Uterus (tissue), 4 donors: ENCODE measurements around the gene KCNK1. TPM values are rescaled to one million over a fixed set of nuclear protein-coding genes. Genes with fewer than 3 reads are reported as not detected.

Experiments used
- DNase-seq, 2 donors: peaks; one replicate each; pipeline ENCODE4 v3.0.0-alpha.2; 2019 to 2020
- H3K27ac ChIP-seq, 2 donors: fragments of 200-600 bp; sonication (generic); 1 replicate in 1 of 2; 2 replicates in 1 of 2; pipeline ENCODE4 v1.5.1; 2016 to 2018
- H3K27me3 ChIP-seq, 2 donors: fragments of 200-600 bp; sonication (generic); one replicate each; pipeline ENCODE4 v1.5.1; 2018 to 2019; ENCODE audit warnings: control low read depth in 1 of 2
- H3K36me3 ChIP-seq, 2 donors: fragments of 200-600 bp; sonication (generic); one replicate each; pipeline ENCODE4 v1.5.1; 2019; ENCODE audit warnings: control low read depth in 1 of 2
- H3K4me1 ChIP-seq, 2 donors: fragments of 200-600 bp; sonication (generic); one replicate each; pipeline ENCODE4 v1.5.1; 2018 to 2019; ENCODE audit warnings: control low read depth in 1 of 2
- H3K4me3 ChIP-seq, 2 donors: fragments of 200-600 bp; sonication (generic); 1 replicate in 1 of 2; 2 replicates in 1 of 2; pipeline ENCODE4 v1.5.1; 2018 to 2019; ENCODE audit warnings: mild to moderate bottlenecking in 1 of 2
- H3K9me3 ChIP-seq, 2 donors: fragments of 200-600 bp; sonication (generic); one replicate each; pipeline ENCODE4 v1.5.1; 2019; ENCODE audit warnings: control low read depth in 1 of 2
- CTCF ChIP-seq, 4 experiments: fragments of 200-600 bp in 2 of 4; fragments of 450-650 bp in 2 of 4; sonication (generic) in 2 of 4; IDR thresholded peaks; one replicate each; pipeline ENCODE4 v1.5.1; 2016 to 2019; ENCODE audit warnings: antibody characterized with exemption in 4 of 4, mild to moderate bottlenecking in 2 of 4, moderate library complexity in 1 of 4
- POLR2A ChIP-seq, 2 donors: fragments of 450-650 bp; IDR thresholded peaks; one replicate each; pipeline ENCODE4 v1.6.1; 2016; ENCODE audit warnings: antibody characterized with exemption in 2 of 2, mild to moderate bottlenecking in 1 of 2, moderate library complexity in 1 of 2
- intact Hi-C: fragments of 100-400 bp; cut with DNase I; formaldehyde crosslinking; loops from one replicate; pipeline ENCODE4 v1.15.1; 2023; ENCODE audit warnings: low total_unique reads
- total RNA-seq, 4 donors: library from RNA; depleted of rRNA in 3 of 4; stranded (reverse); fragments of >200 nt in 3 of 4; gene quantifications; one replicate each; pipeline versions ENCODE4 v1.1.0 to v1.2.4, GENCODE V29; 2014 to 2023
- donor health status: DM: yes; HTN: yes; CAD: no.

KCNK1 gene
- total RNA-seq, 4 donors from 2014 or later = 1.0 to 17.1 (median 7.9) TPM

GRCh38 chr1:233584931-233585330 lies 29.0 kb upstream of the KCNK1 start:
- no peak for DNase-seq
- TF ChIP-seq POLR2A (IDR thresholded peaks at IDR 0.05) (no peak), CTCF (IDR thresholded peaks at IDR 0.05) (no peak)

DNA sequence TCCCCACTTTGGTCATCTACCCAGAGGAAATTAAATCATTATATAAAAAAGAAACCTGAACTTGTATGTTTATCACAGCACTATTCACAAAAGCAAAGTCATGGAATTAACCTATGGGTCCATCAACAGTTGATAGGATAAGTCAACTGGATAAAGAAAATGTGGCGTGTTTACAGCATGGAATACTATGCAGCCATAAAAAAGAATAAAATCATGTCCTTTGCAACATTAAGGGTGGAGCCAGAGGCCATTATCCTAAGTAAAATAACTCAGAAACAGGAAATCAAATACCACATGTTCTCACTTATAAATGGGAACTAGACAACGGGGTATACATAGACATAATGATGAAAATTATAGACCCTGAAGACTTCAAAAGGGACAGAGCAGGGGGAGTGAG lies 27.6 kb upstream of the KCNK1 start:
- Histone ChIP-seq H3K27ac (no peak overlapping the region), H3K4me1 (no peaks in the 10 kb centered on the region), H3K27me3 (no peaks in the 10 kb centered on the region), H3K4me3 (no peak overlapping the region), H3K9me3 (no peaks in the 10 kb centered on the region), H3K36me3 (no peaks in the 10 kb centered on the region)
- intact Hi-C loops = no loop called here
- TF ChIP-seq CTCF (IDR thresholded peaks at IDR 0.05) (no peak), POLR2A (IDR thresholded peaks at IDR 0.05) (no peak)
- no peak for DNase-seq

More at GRCh38 chr1:233584931-233585330, 29.0 kb upstream of the KCNK1 start:
- Histone ChIP-seq H3K27me3 (no peaks in the 10 kb centered on the region), H3K4me1 (no peaks in the 10 kb centered on the region), H3K4me3 (no peak overlapping the region), H3K27ac (no peak overlapping the region), H3K36me3 (no peaks in the 10 kb centered on the region), H3K9me3 (no peaks in the 10 kb centered on the region)
- intact Hi-C loops = no loop called here

- no peaks in the 10 kb centered on the region for H3K4me1 ChIP-seq
- H3K36me3 ChIP-seq = no peaks in the 10 kb centered on the region
- no peaks in the 10 kb centered on the region for H3K27me3 ChIP-seq
- TF ChIP-seq CTCF (IDR thresholded peaks at IDR 0.05) = no peak
- no peak for TF ChIP-seq POLR2A (IDR thresholded peaks at IDR 0.05)
- H3K4me3 ChIP-seq = no peak overlapping the region
- H3K27ac ChIP-seq = no peak overlapping the region
- DNase-seq = no peak
- H3K9me3 ChIP-seq = no peaks in the 10 kb centered on the region
- intact Hi-C loops = no loop called here
These were observed 26.7 kb upstream of the KCNK1 start for GRCh38 chr1:233587196-233587595.

GRCh38 chr1:233587958-233588799 lies 25.7 kb upstream of the KCNK1 start:
- no peak for TF ChIP-seq CTCF (IDR thresholded peaks at IDR 0.05)
- no peak for TF ChIP-seq POLR2A (IDR thresholded peaks at IDR 0.05)
- no peak overlapping the region for H3K27ac ChIP-seq
- H3K9me3 ChIP-seq = no peaks in the 10 kb centered on the region
- H3K36me3 ChIP-seq = no peaks in the 10 kb centered on the region
- no peak for DNase-seq
- H3K4me1 ChIP-seq = no peaks in the 10 kb centered on the region
- intact Hi-C loops = no loop called here
- H3K27me3 ChIP-seq = no peaks in the 10 kb centered on the region
- no peak overlapping the region for H3K4me3 ChIP-seq

DNA sequence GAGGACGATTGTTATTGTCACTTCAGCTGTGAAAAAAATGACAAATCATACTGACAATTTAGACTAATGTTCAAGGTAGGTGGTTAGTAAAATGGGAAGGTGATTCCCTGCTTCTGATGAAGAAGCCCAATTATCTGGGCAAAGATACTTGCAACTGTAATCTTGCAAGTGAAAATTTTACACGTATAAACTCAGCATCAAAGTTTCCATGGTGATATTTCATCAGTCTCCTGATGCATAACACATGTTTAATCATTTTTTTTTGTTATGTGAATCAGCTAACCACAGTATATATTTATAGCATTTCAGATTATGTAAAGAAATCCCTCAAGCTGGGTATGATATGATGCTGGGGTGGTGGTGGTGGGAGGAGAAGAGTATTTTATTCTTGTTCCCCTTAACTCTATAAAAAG lies 16.4 kb upstream of the KCNK1 start:
- TF ChIP-seq CTCF (IDR thresholded peaks at IDR 0.05) (no peak), POLR2A (IDR thresholded peaks at IDR 0.05) (no peak)
- Histone ChIP-seq H3K9me3 (no peaks in the 10 kb centered on the region), H3K4me3 (no peak overlapping the region), H3K4me1 (no peaks in the 10 kb centered on the region), H3K27me3 (no peaks in the 10 kb centered on the region), H3K27ac (no peak overlapping the region), H3K36me3 (no peaks in the 10 kb centered on the region)
- DNase-seq = no peak
- intact Hi-C loops = no loop called here
